Activated CD8-positive, alpha-beta T cell treated with anti-CD3 and anti-CD28 coated beads for 36 hours (primary cell): ENCODE data around the gene NCBP2L. TPM values are rescaled to one million over a fixed set of nuclear protein-coding genes. Genes with fewer than 3 reads are reported as not detected.

Source experiments
- ATAC-seq: fragments of 200-7000 bp; cut with Tn5 transposase; one replicate; pipeline ENCODE4 v1.10.0; 2021; ENCODE audit warnings: mild to moderate bottlenecking, moderate library complexity
- CTCF ChIA-PET: fragments of 350-600 bp; sonication (Branson Sonifier 250); formaldehyde crosslinking; loops from one replicate; lab custom pipeline; 2021; ENCODE audit warnings: antibody characterized with exemption; lab: Charles Lee
- POLR2A ChIA-PET: fragments of 350-600 bp; sonication (Branson Sonifier 250); formaldehyde crosslinking; loops from one replicate; lab custom pipeline; 2021; ENCODE audit warnings: antibody characterized with exemption; lab: Charles Lee
- DNase-seq: peaks from one replicate; pipeline ENCODE4 v3.0.0-alpha.2; 2020
- H3K27ac Mint-ChIP-seq: one replicate; pipeline ENCODE4 v1.8.0; 2021; ENCODE audit warnings: mild to moderate bottlenecking, mixed read lengths
- H3K27me3 Mint-ChIP-seq: one replicate; pipeline ENCODE4 v1.8.0; 2021; ENCODE audit warnings: mixed read lengths
- H3K36me3 Mint-ChIP-seq: one replicate; pipeline ENCODE4 v1.8.0; 2021; ENCODE audit warnings: low read depth, mixed read lengths
- H3K4me1 Mint-ChIP-seq: one replicate; pipeline ENCODE4 v1.8.0; 2021; ENCODE audit warnings: low read depth, mixed read lengths
- H3K4me3 Mint-ChIP-seq: one replicate; pipeline ENCODE4 v1.8.0; 2021; ENCODE audit warnings: mild to moderate bottlenecking, moderate library complexity, mixed read lengths
- H3K9me3 Mint-ChIP-seq: one replicate; pipeline ENCODE4 v1.8.0; 2021; ENCODE audit warnings: mixed read lengths
- CTCF ChIP-seq: fragments of 200-600 bp; IDR thresholded peaks from one replicate; pipeline ENCODE4 v1.8.0; 2022; ENCODE audit warnings: antibody characterized with exemption, mild to moderate bottlenecking
- intact Hi-C: fragments of 100-400 bp; cut with micrococcal nuclease; formaldehyde crosslinking; loops from one replicate; pipeline ENCODE4 v1.10.0; 2022
- total RNA-seq, 2 experiments: library from RNA; stranded (reverse); gene quantifications; one replicate each; pipeline ENCODE4 v1.2.3, GENCODE V29; 2021

The NCBP2L gene
- total RNA-seq, 2 experiments from 2014 or later: not detected

- intact Hi-C loops: no loop called here
- CTCF ChIA-PET: no interaction called here
- POLR2A ChIA-PET: interaction anchor here (1.1 kb wide), 1 partner anchor 213 kb away, joined by 3 read pairs; no protein-coding TSS in a partner anchor
- H3K9me3 Mint-ChIP-seq: no peaks in the 10 kb centered on the region
- no peak for TF ChIP-seq CTCF
- ATAC-seq (no peak), DNase-seq (no peak)
- no peaks in the 10 kb centered on the region for H3K27me3 Mint-ChIP-seq
- peaks cover 8% of the 10 kb centered on the region for H3K36me3 Mint-ChIP-seq
- H3K4me3 Mint-ChIP-seq: no peak overlapping the region
- H3K27ac Mint-ChIP-seq: no peak overlapping the region
- peaks cover 5% of the 10 kb centered on the region for H3K4me1 Mint-ChIP-seq
These were observed 65.3 kb downstream of the NCBP2L start for GRCh38 chrX:107842715-107843400.

Other genes with a start within 250 kb of the NCBP2L start
- gene PRPS1, start 149.2 kb upstream of the NCBP2L start, total RNA-seq: 100 to 1,000 TPM; 122 to 131 TPM
- gene TSC22D3, start 1.9 kb upstream of the NCBP2L start, total RNA-seq: 10 to 100 TPM; 47.2 to 50.5 TPM
- 1 to 10 TPM; 6.6 to 7.4 TPM for gene MID2, start 48.1 kb downstream of the NCBP2L start, total RNA-seq
- gene TEX13B, start 204.6 kb downstream of the NCBP2L start, total RNA-seq: not detected